K562 (cell line): ENCODE data around the gene EVI5.

Experiments
- BRF2 ChIP-seq: IDR thresholded peaks from 3 replicates; pipeline ENCODE4 v1.6.1; 2011; ENCODE audit warnings: borderline replicate concordance, mild to moderate bottlenecking; ENCODE audit not compliant: insufficient read length, insufficient read depth
- DPF2 ChIP-seq: fragments of 450-650 bp; IDR thresholded peaks from 2 replicates; pipeline ENCODE4 v1.6.1; 2016
- HDGF ChIP-seq: fragments of 450-650 bp; IDR thresholded peaks from 2 replicates; pipeline ENCODE4 v1.6.1; 2016
- ZNF184 ChIP-seq: sonication (generic); formaldehyde crosslinking; IDR thresholded peaks from 2 replicates; pipeline ENCODE4 v1.5.0; 2020; ENCODE audit warnings: missing genetic modification reagents

GRCh38 chr1:92679980-92680379, 104.9 kb downstream of the EVI5 start:
- TF ChIP-seq BRF2 (no peak), ZNF184 (no peak), DPF2 (no peak), HDGF (no peak)
